ENCODE results near the gene HEATR3.
A peak's percentile ranks its signal among the peaks of the same experiment; 100 is the strongest.
"Not testable (repeated sequence)": the region's sequence is repeated elsewhere in the genome, so short reads cannot be mapped to it uniquely, and the experiment has no call there.

The HEATR3 gene

GRCh38 chr16:50124769-50125168 lies 59.0 kb downstream of the HEATR3 start:
- no peak for DNase-seq (ENCODE audit: low read depth)
- TF ChIP-seq CTCF (IDR thresholded peaks at IDR 0.05; ENCODE audit: control insufficient read depth, insufficient read depth, low read depth, low read length, missing control alignments) = no peak

GRCh38 chr16:50126183-50126582 lies 60.4 kb downstream of the HEATR3 start:
- no peak for TF ChIP-seq CTCF (IDR thresholded peaks at IDR 0.05; ENCODE audit: control insufficient read depth, insufficient read depth, low read depth, low read length, missing control alignments)
- no peak for DNase-seq (ENCODE audit: low read depth)
- H3K4me3 ChIP-seq (ENCODE audit: control insufficient read depth, low read depth, low read length) = no peak overlapping the region

More at GRCh38 chr16:50124769-50125168, 59.0 kb downstream of the HEATR3 start:
- no peak overlapping the region for H3K4me3 ChIP-seq (ENCODE audit: control insufficient read depth, low read depth, low read length)

GRCh38 chr16:50132571-50132970 lies 66.8 kb downstream of the HEATR3 start:
- DNase-seq (ENCODE audit: low read depth); H3K4me3 ChIP-seq (ENCODE audit: control insufficient read depth, low read depth, low read length): not testable (repeated sequence)

GRCh38 chr16:50133214-50133613 lies 67.4 kb downstream of the HEATR3 start:
- DNase-seq (ENCODE audit: low read depth) = no peak
- no peak for TF ChIP-seq CTCF (IDR thresholded peaks at IDR 0.05; ENCODE audit: control insufficient read depth, insufficient read depth, low read depth, low read length, missing control alignments)
- H3K4me3 ChIP-seq (ENCODE audit: control insufficient read depth, low read depth, low read length) = no peak overlapping the region

GRCh38 chr16:50136399-50136798 lies 70.6 kb downstream of the HEATR3 start:
- no peak overlapping the region for H3K4me3 ChIP-seq (ENCODE audit: control insufficient read depth, low read depth, low read length)
- TF ChIP-seq CTCF (IDR thresholded peaks at IDR 0.05; ENCODE audit: control insufficient read depth, insufficient read depth, low read depth, low read length, missing control alignments) = peak; percentile 1
- DNase-seq (ENCODE audit: low read depth) = no peak

- no peak for DNase-seq (ENCODE audit: low read depth)
- no peak overlapping the region for H3K4me3 ChIP-seq (ENCODE audit: control insufficient read depth, low read depth, low read length)
- no peak for TF ChIP-seq CTCF (IDR thresholded peaks at IDR 0.05; ENCODE audit: control insufficient read depth, insufficient read depth, low read depth, low read length, missing control alignments)
Observed at GRCh38 chr16:50137268-50137667, 71.5 kb downstream of the HEATR3 start.

GRCh38 chr16:50139580-50139979 lies 73.8 kb downstream of the HEATR3 start:
- H3K4me3 ChIP-seq (ENCODE audit: control insufficient read depth, low read depth, low read length) = no peak overlapping the region
- DNase-seq (ENCODE audit: low read depth) = no peak
- no peak for TF ChIP-seq CTCF (IDR thresholded peaks at IDR 0.05; ENCODE audit: control insufficient read depth, insufficient read depth, low read depth, low read length, missing control alignments)
